Smooth muscle cell (in vitro differentiated cells): ENCODE data around the gene TUBA4B. TPM values are rescaled to one million over a fixed set of nuclear protein-coding genes. Genes with fewer than 3 reads are reported as not detected.

Source experiments
- DNase-seq: peaks from one replicate; lab custom pipeline; 2025; ENCODE audit not compliant: unreplicated experiment; lab: John Stamatoyannopoulos, UW
- H2AFZ ChIP-seq: fragments of 200-600 bp; sonication (generic); 2 replicates; pipeline ENCODE4 v1.6.0; 2016; ENCODE audit warnings: antibody characterized with exemption, low read depth, mild to moderate bottlenecking
- H3F3A ChIP-seq: fragments of 200-600 bp; sonication (generic); 2 replicates; pipeline ENCODE4 v1.6.0; 2017; ENCODE audit warnings: antibody characterized with exemption, low read depth
- H3K27ac ChIP-seq: fragments of 200-600 bp; sonication (generic); 2 replicates; pipeline ENCODE4 v1.5.1; 2016; ENCODE audit warnings: low read depth, mild to moderate bottlenecking
- H3K27me3 ChIP-seq: fragments of 200-600 bp; sonication (generic); 2 replicates; pipeline ENCODE4 v1.6.1; 2016; ENCODE audit warnings: low read depth, mild to moderate bottlenecking
- H3K36me3 ChIP-seq: fragments of 200-600 bp; sonication (generic); 2 replicates; pipeline ENCODE4 v1.5.1; 2016; ENCODE audit warnings: low read depth
- H3K4me1 ChIP-seq: fragments of 200-600 bp; sonication (generic); 2 replicates; pipeline ENCODE4 v1.5.1; 2016; ENCODE audit warnings: low read depth
- H3K4me2 ChIP-seq: fragments of 200-600 bp; sonication (generic); 2 replicates; pipeline ENCODE4 v1.6.0; 2016; ENCODE audit warnings: mild to moderate bottlenecking
- H3K4me3 ChIP-seq: fragments of 200-600 bp; sonication (generic); 2 replicates; pipeline ENCODE4 v1.5.1; 2016; ENCODE audit warnings: mild to moderate bottlenecking
- H3K79me2 ChIP-seq: fragments of 200-600 bp; sonication (generic); 2 replicates; pipeline ENCODE4 v1.6.0; 2016; ENCODE audit warnings: low read depth, mild to moderate bottlenecking
- H3K9ac ChIP-seq: fragments of 200-600 bp; sonication (generic); 2 replicates; pipeline ENCODE4 v1.6.0; 2016; ENCODE audit warnings: low read depth
- H3K9me3 ChIP-seq: fragments of 200-600 bp; sonication (generic); replicated peaks from 2 replicates; pipeline ENCODE4 v1.5.1; 2016; ENCODE audit warnings: low read depth
- H4K20me1 ChIP-seq: fragments of 200-600 bp; sonication (generic); 2 replicates; pipeline ENCODE4 v1.6.0; 2016; ENCODE audit warnings: low read depth
- WGBS: methylation state at CpG from one replicate; pipeline ENCODE4 v1.1.7; 2016; ENCODE audit warnings: low lambda C conversion rate; 5-methylcytosine and 5-hydroxymethylcytosine counted together
- polyA plus RNA-seq: library from polyadenylated mRNA; unstranded; fragments of >200 nt; fragmentation: Nextera tagmentation; extraction: Ambion mirVana; gene quantifications from 2 replicates; pipeline ENCODE4 v1.2.1, GENCODE V29; 2016
- total RNA-seq: library from RNA; depleted of rRNA; stranded (reverse); fragments of >200 nt; gene quantifications from 2 replicates; pipeline ENCODE4 v1.2.3, GENCODE V29; 2014
- TF ChIP-seq, protein P1 (sequence below): fragments of 200-600 bp; sonication (generic); IDR thresholded peaks from 2 replicates; pipeline ENCODE4 v1.5.1; 2017; ENCODE audit warnings: borderline replicate concordance, mild to moderate bottlenecking, antibody characterized with exemption; ENCODE audit not compliant: insufficient read depth, poor library complexity, severe bottlenecking

The TUBA4B gene
- total and polyA plus RNA-seq, 2 experiments from 2014 or later, result not detected

DNA sequence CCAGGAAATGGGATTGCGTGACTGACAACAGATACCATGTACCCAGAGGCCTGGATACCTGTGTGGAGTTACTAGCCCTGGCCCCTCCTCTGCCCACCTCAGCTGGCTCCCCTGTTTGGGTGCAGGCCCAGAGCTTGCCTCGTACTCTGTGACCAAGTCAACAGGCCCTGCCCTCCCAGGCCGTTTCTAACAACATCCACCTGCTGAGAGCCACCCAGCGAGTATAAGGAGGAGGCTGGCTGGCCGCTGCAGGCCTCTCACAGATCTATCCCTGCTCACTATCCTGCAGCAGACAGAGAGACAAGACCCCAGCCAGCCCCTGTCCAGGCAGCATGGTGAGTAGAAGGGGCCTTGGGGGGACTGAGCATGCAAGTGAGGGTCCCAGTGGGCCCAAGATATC, 13.2 kb downstream of the TUBA4B start:
- 85% methylated on average over 5 of the region's 5 CpGs for WGBS
- TF ChIP-seq, protein P1, sequence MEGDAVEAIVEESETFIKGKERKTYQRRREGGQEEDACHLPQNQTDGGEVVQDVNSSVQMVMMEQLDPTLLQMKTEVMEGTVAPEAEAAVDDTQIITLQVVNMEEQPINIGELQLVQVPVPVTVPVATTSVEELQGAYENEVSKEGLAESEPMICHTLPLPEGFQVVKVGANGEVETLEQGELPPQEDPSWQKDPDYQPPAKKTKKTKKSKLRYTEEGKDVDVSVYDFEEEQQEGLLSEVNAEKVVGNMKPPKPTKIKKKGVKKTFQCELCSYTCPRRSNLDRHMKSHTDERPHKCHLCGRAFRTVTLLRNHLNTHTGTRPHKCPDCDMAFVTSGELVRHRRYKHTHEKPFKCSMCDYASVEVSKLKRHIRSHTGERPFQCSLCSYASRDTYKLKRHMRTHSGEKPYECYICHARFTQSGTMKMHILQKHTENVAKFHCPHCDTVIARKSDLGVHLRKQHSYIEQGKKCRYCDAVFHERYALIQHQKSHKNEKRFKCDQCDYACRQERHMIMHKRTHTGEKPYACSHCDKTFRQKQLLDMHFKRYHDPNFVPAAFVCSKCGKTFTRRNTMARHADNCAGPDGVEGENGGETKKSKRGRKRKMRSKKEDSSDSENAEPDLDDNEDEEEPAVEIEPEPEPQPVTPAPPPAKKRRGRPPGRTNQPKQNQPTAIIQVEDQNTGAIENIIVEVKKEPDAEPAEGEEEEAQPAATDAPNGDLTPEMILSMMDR, result no peak
- no peaks in the 10 kb centered on the region for H3K4me1 ChIP-seq

DNA sequence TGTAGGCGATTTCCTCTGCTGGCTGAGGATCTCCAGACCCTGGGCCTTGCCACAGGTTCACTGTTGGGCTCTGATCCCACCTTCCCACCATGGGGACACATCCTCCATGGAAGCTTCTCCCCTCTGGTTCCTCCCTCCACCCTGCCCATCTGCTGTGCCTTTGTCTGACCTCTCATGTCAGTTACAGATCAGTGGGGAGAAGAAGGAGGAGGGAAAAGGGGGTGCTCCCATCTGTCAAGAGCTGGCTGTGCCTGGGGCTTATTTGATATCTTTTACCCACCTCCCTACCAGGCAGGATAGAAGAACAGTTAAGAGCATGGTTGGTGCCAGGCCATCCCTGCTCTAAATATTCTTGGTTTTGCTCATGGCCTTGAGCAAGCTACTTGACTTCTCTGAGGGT, 13.8 kb downstream of the TUBA4B start:
- Histone ChIP-seq H3F3A (no peaks in the 10 kb centered on the region), H3K9ac (no peak overlapping the region), H4K20me1 (no peaks in the 10 kb centered on the region), H2AFZ (no peak overlapping the region), H3K9me3 (no peaks in the 10 kb centered on the region), H3K4me3 (no peak overlapping the region), H3K27ac (no peak overlapping the region), H3K79me2 (no peaks in the 10 kb centered on the region), H3K4me2 (no peak overlapping the region), H3K4me1 (no peaks in the 10 kb centered on the region), H3K27me3 (no peaks in the 10 kb centered on the region), H3K36me3 (no peaks in the 10 kb centered on the region)
- DNase-seq, result no peak
- TF ChIP-seq, protein P1, result no peak
- 100% methylated on average over 1 of the region's 1 CpG for WGBS

More for the DNA sequence above, 13.2 kb downstream of the TUBA4B start:
- Histone ChIP-seq H4K20me1 (no peaks in the 10 kb centered on the region), H3K9me3 (no peaks in the 10 kb centered on the region), H2AFZ (no peak overlapping the region), H3K4me2 (no peak overlapping the region), H3K79me2 (no peaks in the 10 kb centered on the region), H3F3A (no peaks in the 10 kb centered on the region), H3K4me3 (no peak overlapping the region), H3K27me3 (no peaks in the 10 kb centered on the region), H3K9ac (no peak overlapping the region), H3K27ac (no peak overlapping the region), H3K36me3 (no peaks in the 10 kb centered on the region)
- no peak for DNase-seq

DNA sequence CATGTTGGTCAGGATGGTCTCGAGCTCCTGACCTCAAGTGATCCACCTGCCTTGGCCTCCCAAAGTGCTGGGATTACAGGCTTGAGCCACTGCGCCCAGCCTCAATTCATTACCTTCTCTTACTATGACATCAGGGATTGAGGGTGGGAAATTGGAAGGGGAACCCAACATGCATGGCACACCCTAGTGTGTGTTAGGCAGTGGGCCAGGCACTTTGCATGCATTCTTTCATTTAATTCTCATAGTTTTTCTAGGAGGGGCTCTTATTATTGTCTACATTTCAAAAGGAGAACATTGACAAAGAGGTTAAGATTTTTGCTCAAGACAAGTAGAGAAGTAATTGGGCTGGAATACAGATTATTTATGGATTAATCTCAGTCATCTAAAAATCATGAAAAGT, 15.3 kb downstream of the TUBA4B start:
- H3K79me2 ChIP-seq, result no peaks in the 10 kb centered on the region
- no peak overlapping the region for H2AFZ ChIP-seq
- H3F3A ChIP-seq, result no peaks in the 10 kb centered on the region
- no peak overlapping the region for H3K27ac ChIP-seq
- H3K4me1 ChIP-seq, result no peaks in the 10 kb centered on the region
- H4K20me1 ChIP-seq, result no peaks in the 10 kb centered on the region
- no peak for DNase-seq
- H3K4me2 ChIP-seq, result no peak overlapping the region
- no peak overlapping the region for H3K9ac ChIP-seq
- TF ChIP-seq, protein P1, result no peak
- H3K36me3 ChIP-seq, result no peaks in the 10 kb centered on the region
- H3K27me3 ChIP-seq, result no peaks in the 10 kb centered on the region
- no peaks in the 10 kb centered on the region for H3K9me3 ChIP-seq
- no peak overlapping the region for H3K4me3 ChIP-seq
- 96% methylated on average over 2 of the region's 2 CpGs for WGBS

DNA sequence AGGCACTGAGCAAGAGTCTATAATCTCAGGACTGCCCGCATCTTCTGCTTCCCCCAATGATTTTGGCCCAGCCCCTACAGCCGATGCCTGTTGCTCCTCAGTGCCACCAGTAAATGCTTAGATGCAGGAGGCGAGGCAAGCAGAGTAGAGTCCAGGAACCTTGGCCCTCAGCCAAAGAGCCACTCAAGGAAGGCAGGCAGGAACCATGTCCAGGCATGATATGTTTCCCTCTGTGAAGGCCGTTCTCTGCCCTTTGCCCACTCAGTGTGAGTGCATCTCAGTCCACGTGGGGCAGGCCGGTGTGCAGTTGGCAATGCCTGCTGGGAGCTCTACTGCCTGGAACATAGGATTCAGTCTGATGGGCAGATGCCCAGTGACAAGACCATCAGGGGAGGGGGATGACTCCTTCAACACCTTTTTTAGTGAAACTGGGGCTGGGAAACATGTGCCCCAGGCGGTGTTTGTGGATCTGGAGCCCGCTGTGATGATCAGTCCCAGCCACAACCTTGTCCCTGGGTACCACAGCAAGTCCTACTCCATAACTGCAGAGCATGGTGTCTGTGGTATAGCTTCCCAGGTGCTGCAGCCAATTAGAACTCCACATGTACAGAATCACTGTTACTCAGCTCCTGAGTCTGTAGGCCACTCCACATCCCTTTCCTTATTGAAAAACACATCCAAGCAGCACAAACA, 16.5 kb downstream of the TUBA4B start:
- no peaks in the 10 kb centered on the region for H3K79me2 ChIP-seq
- H2AFZ ChIP-seq, result no peak overlapping the region
- no peak overlapping the region for H3K27ac ChIP-seq
- DNase-seq, result no peak
- H3K4me1 ChIP-seq, result no peaks in the 10 kb centered on the region
- TF ChIP-seq, protein P1, result no peak
- 82% methylated on average over 8 of the region's 8 CpGs for WGBS
- H3F3A ChIP-seq, result peaks cover 3% of the 10 kb centered on the region
- H3K9ac ChIP-seq, result no peak overlapping the region
- no peaks in the 10 kb centered on the region for H3K36me3 ChIP-seq
- H3K9me3 ChIP-seq, result no peaks in the 10 kb centered on the region
- no peak overlapping the region for H3K4me3 ChIP-seq
- no peaks in the 10 kb centered on the region for H4K20me1 ChIP-seq
- no peaks in the 10 kb centered on the region for H3K27me3 ChIP-seq
- H3K4me2 ChIP-seq, result no peak overlapping the region
